SIG-M5 treated with dmso at 0.1 percent for 504 hours (cell line): ENCODE measurements around the gene ACSF3.

Experiments
- DNase-seq: peaks from one replicate; lab custom pipeline; 2025; ENCODE audit not compliant: unreplicated experiment; lab: John Stamatoyannopoulos, UW

ACSF3 gene

DNA sequence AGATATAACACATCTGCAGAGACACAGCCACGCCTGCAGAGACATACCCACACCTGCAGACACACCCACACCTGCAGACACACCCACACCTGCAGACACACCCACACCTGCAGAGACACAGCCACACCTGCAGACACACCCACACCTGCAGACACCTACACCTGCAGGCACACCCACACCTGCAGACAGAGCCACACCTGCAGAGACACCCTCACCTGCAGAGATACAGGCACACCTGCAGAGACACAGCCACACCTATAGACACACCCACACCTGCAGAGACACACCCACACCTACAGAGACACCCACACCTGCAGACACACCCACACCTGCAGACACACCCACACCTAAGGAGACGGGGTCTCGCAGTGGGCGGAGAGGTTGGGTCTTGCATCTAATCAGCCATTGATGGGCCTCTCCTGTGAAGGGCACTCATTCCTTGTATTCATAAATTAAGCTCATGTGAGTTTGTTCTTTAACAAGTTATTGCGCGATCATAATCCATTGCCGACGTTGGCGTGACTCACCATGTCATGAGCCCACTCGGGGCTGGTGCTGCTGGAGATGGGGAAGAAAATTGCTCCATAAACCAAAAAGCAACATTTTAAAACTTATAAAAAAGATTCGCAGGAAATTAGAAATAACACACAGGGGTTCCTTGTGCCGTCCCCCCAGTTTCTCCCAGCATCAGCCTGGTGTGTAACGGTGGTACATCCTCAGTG is 49.0 kb downstream of the ACSF3 start:
- no peak for DNase-seq

GRCh38 chr16:89143201-89143741 is 49.6 kb downstream of the ACSF3 start:
- no peak for DNase-seq

- no peak for DNase-seq
These were observed 50.4 kb downstream of the ACSF3 start for GRCh38 chr16:89143911-89144675.

GRCh38 chr16:89144681-89145080 is 51.0 kb downstream of the ACSF3 start:
- no peak for DNase-seq

DNA sequence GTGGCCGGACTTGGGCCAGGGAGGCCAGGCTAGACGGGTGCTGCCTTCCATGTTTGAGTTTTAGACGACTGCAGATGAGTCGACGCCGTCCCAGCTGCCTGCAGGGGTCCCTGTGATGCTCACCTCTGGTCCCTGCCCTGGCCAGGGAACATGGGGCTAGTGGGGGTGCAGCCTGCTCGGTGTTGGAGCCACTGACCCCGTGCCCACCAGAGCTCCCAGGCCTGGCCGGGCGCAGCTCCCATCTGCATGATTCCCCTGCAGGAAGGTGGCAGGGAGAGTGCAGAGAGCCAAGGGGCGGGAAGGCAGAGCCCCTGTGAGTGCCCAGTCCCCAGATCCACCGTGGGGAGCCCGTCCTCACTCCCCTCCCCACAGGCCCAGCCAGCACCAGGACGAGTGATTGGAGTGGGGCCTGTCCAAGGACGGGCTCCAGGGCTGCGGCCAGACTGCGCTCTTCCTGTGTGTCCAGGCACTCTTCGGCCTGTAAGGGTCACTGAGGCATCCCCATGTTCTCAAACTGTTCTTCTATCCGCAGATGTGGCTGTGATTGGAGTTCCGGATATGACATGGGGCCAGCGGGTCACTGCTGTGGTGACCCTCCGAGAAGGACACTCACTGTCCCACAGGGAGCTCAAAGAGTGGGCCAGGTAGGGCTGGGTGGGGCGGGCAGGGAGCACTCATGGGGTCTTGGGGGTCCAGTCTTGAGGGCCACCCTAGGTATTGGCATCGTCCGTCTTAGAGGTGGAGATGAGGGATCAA is 51.9 kb downstream of the ACSF3 start:
- no peak for DNase-seq

DNA sequence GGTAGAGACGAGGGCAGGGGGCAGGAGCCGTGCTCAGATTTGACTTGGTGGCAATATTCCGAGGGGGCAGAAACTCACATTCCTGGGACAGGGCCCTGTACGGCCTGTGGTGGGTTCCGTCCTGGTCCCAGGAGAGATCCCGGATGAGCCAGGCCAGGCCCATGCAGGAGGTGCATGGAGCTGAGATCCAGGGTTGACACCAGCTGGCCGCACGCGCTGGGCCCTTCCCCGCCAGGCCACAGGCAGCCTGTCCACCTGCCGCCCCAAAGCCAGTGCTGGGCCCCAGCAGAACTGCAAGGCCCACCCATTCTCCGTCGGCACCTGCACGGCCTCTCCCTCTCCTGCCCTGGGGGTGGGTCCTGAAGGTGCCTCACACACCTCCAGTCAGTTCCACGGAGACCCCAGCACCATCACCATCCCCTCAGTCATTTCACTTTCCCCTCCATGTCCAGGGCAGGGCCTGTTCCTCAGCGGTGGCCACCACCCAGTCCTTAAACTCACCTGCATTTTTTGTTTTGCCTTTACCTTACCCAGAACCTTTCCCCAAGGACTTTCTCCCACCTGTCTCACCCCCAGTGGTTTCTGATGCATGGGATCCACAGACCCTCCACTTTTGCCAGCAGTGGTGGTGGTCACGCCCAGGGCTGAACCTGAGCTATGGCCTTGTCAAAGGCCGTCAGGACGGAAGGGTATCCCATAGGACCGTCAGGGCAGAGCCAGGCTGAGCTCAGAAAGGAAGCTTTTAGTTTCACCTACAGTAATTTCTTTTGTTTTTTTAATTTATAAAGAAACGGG is 52.8 kb downstream of the ACSF3 start:
- DNase-seq = no peak

DNA sequence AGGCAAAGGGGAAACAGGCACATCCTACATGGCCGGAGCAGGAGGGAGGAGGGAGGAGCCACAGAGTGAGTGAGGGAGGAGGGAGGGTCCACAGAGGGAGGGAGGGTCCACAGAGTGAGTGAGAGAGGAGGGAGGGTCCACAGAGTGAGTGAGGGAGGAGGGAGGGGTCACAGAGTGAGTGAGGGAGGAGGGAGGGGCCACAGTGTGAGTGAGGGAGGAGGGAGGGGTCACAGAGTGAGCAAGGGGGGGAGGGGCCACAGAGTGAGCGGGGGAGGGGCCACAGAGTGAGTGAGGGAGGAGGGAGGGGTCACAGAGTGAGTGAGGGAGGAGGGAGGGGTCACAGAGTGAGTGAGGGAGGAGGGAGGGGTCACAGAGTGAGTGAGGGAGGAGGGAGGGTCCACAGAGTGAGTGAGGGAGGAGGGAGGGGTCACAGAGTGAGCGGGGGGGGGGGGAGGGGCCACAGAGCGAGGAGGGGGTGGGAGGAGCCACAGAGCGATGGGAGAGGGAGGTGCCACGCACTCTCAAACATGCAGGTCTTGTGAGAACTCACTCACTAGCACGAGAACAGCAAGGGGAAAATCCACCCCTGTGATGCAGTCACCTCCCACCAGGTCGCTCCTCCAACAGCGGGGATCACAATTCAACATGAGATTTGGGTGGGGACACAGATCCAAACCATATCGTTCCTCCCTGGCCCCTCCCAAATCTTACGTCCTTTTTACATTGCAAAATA is 53.6 kb downstream of the ACSF3 start:
- DNase-seq = no peak

- DNase-seq = no peak
These were observed 55.7 kb downstream of the ACSF3 start for GRCh38 chr16:89149386-89149785.

DNA sequence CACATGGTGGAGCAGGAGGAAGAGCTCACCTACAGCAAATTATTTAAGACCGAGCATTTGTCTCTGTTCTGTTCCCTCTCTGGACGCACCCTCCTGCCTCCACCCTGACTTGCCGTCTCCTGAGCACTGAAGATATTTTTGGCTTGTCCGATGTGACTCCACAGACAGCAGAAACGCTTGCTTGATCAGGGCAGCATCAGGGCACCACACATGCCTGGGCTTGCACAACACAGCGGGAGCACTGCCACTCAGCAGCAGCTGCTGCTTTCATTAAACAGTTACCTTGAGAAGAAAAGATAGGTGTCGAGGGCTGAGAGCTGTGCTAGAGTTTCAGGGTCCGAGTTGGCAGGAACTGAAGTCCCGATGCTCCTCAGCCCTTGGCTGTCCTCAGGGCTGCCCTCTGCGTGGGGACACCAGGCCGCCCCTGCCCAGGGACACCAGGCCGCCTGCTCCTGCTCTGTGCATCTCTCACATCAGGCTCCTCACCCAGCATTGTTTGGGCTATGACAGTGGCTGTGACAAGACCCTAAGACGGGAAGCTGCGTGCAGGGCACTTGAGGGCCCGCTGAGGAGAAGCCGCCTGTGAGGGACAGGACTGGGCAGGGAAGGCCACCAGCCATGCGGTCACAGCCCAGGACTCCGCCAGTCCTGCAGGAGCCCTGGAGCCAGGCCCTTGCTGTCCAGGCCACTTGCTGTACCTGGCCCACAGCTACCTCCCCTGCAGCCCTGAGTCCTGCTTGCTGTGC is 56.6 kb downstream of the ACSF3 start:
- no peak for DNase-seq

GRCh38 chr16:89150981-89151380 is 57.3 kb downstream of the ACSF3 start:
- DNase-seq = no peak

DNA sequence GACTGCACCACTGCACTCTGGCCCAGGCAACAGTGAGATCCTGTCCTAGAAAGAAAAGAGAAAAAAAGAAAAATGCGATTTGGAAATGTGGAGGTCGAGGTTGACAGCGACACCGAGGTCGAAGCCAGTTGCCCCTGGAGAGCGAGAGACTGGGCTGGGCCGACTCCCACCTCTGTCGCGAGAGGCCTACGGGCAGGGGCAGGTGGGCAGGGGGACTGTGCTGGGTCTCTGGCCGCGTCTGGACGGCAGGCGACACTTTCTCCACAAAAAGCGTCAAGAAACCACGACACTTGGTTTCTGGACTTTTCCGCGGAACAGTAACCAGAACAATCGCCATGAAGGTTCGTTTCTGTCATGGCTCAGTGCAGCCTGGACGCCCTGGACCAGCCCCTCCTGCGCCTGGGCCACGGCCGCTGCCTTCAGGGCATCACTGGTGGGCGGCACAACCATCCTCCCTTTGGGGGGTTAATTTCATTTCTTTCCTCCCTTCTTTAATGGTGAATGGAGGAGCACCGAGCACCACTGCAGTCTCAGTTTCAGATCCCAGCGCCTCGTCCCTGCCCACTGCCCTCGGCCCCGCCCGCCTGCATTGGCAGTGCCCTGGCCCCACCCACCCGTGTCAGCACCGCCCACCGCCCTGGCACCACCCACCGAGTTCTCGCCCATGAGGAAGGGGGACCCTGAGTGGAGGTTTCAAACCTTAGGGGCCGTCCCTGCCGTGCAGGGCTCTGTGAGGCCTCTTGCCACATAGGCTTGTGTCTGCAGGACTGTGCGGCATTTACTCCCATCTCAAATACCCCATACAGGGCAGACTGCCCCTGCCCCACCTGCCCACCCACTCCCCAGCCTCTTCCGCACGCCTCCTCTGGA is 59.4 kb downstream of the ACSF3 start:
- peak; percentile 58 for DNase-seq

DNA sequence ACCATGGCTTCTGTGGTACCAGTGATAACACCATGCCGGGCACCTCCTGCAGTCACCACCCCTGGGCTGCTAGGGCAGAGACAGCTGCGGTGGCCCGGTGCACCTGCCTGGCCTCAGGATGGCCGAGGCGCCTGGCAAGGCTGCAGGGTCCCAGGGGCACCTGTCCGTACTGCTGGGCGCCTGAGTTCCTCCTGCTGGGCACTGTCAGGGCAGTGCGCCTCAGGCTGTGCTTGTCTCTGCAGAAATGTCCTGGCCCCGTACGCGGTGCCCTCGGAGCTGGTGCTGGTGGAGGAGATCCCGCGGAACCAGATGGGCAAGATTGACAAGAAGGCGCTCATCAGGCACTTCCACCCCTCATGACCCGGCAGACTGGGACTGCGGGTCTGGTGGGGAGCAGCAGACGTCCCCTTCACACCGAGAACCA is 60.2 kb downstream of the ACSF3 start:
- DNase-seq = peak; percentile 18

- no peak for DNase-seq
These were observed 60.9 kb downstream of the ACSF3 start for GRCh38 chr16:89154390-89155183.

GRCh38 chr16:89155184-89155679 is 61.6 kb downstream of the ACSF3 start:
- DNase-seq = no peak

DNA sequence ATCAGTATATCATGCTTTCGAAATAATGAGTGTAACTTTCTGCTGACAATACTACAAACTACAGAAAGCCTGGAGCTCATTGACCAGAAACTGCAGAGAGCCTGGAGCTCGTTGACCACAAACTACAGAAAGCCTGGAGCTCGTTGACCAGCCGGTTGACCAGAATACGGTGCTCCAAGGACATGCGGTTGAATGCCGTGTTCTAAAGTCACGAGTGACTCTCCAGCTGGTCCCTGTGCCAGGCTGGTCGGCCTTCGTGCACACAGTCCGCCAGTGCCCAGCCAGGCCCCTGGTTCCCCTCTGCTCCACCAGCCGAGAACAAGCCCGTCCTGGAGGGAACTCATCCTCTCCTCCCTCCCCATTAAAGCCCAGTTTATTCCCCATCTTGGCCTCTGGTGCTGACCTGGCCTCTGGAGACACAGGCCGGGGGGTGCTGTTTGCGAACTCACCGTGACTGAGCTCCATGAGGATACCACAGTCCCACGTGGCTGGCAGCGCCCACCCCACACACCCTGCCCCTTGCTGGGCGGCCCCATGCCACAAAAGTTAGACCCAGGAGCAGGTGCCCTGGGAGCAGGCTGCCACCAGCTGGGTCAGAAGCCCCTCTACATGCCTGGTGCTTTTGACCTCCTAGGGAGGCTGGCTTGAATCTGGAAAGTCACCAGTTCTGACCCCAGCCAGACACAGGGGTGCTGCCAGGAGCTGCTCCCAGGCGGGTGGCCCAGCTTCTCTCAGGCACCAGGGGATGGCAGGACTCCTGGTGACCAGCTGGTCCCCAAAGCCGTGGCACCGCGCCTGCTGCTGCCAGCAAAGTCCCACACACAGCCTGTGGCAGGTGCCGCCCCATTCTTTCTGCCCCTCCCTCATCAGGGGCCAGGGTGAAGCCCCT is 62.4 kb downstream of the ACSF3 start:
- no peak for DNase-seq
